Colonic mucosa (tissue), 4 donors: Measurements from ENCODE around the gene MS4A5. TPM values are rescaled to one million over a fixed set of nuclear protein-coding genes. Genes with fewer than 3 reads are reported as not detected.

Source experiments
- DNase-seq: peaks from one replicate; pipeline ENCODE4 v3.0.0-alpha.2; 2020
- H3K27ac ChIP-seq: fragments of 200-600 bp; one replicate; pipeline ENCODE4 v1.8.0; 2021
- H3K27me3 ChIP-seq: fragments of 200-600 bp; one replicate; pipeline ENCODE4 v1.8.0; 2021
- H3K36me3 ChIP-seq: fragments of 200-600 bp; one replicate; pipeline ENCODE4 v1.8.0; 2021
- H3K4me1 ChIP-seq: fragments of 200-600 bp; one replicate; pipeline ENCODE4 v1.8.0; 2021; ENCODE audit warnings: mild to moderate bottlenecking
- H3K4me3 ChIP-seq: fragments of 200-600 bp; one replicate; pipeline ENCODE4 v1.8.0; 2021
- H3K9ac ChIP-seq, 2 donors: one replicate each; pipeline ENCODE4 v1.7.0; 2013; ENCODE audit warnings: control low read depth in 2 of 2, low read depth in 2 of 2, low read length in 2 of 2
- H3K9me3 ChIP-seq: fragments of 200-600 bp; one replicate; pipeline ENCODE4 v1.8.0; 2021
- intact Hi-C: fragments of 100-400 bp; cut with DNase I; formaldehyde crosslinking; loops from one replicate; pipeline ENCODE4 v1.14.1; 2022
- total RNA-seq, 2 donors: library from RNA; stranded (reverse); fragmentation: NEBNext Ultra II Directional in 1 of 2; extraction: Animal tissue kit (Norgen Biotek cat#: 25700) in 1 of 2; gene quantifications; one replicate each; pipeline ENCODE4 v1.2.1, GENCODE V29; 2021
- TF ChIP-seq, protein P1 (sequence below): fragments of 200-600 bp; IDR thresholded peaks from one replicate; pipeline ENCODE4 v1.8.0; 2022; ENCODE audit warnings: antibody characterized with exemption, mild to moderate bottlenecking
- donor health status: healthy.
- donor health status: DM: no; HTN: no; CAD: no.
- donor health status: DM: no; HTN: no; CAD: no.

Gene MS4A5
- total RNA-seq: not detected

DNA sequence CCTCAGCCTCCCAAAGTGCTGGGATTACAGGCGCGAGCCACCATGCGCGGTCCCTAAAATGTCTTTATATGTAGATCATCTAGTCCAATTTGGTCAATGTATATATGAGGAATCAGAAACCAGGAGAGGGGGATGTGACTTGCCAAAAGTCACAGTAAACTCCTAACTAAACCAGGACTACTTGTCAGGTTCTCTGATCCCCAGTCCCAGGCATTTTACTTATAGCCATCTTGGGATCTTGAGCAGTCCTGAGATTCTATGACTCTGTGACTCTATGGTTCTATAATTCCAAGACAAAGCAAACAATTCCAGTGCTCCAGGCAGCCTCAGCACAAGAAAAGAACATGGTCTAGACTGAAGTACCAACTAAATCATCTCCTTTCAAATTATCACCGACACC lies at the start of gene MS4A5:
Gene MS4A5, plus strand, starts transcription at position 301 of the 400 bp plus-strand sequence. CDS start 103 bp downstream, outside the sequence.
- H3K27ac ChIP-seq: no peak within 1 kb of the TSS
- TF ChIP-seq, protein P1, sequence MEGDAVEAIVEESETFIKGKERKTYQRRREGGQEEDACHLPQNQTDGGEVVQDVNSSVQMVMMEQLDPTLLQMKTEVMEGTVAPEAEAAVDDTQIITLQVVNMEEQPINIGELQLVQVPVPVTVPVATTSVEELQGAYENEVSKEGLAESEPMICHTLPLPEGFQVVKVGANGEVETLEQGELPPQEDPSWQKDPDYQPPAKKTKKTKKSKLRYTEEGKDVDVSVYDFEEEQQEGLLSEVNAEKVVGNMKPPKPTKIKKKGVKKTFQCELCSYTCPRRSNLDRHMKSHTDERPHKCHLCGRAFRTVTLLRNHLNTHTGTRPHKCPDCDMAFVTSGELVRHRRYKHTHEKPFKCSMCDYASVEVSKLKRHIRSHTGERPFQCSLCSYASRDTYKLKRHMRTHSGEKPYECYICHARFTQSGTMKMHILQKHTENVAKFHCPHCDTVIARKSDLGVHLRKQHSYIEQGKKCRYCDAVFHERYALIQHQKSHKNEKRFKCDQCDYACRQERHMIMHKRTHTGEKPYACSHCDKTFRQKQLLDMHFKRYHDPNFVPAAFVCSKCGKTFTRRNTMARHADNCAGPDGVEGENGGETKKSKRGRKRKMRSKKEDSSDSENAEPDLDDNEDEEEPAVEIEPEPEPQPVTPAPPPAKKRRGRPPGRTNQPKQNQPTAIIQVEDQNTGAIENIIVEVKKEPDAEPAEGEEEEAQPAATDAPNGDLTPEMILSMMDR: no peak
- H3K4me3 ChIP-seq: no peak within 1 kb of the TSS
- no peaks in the 10 kb centered on the region for H3K4me1 ChIP-seq
- H3K9me3 ChIP-seq: no peaks in the 10 kb centered on the region
- H3K36me3 ChIP-seq: no peaks in the 10 kb centered on the region
- no peaks in the 10 kb centered on the region for H3K27me3 ChIP-seq
- no peak for DNase-seq
- no peak within 1 kb of the TSS for H3K9ac ChIP-seq
- intact Hi-C loops: no loop called here

DNA sequence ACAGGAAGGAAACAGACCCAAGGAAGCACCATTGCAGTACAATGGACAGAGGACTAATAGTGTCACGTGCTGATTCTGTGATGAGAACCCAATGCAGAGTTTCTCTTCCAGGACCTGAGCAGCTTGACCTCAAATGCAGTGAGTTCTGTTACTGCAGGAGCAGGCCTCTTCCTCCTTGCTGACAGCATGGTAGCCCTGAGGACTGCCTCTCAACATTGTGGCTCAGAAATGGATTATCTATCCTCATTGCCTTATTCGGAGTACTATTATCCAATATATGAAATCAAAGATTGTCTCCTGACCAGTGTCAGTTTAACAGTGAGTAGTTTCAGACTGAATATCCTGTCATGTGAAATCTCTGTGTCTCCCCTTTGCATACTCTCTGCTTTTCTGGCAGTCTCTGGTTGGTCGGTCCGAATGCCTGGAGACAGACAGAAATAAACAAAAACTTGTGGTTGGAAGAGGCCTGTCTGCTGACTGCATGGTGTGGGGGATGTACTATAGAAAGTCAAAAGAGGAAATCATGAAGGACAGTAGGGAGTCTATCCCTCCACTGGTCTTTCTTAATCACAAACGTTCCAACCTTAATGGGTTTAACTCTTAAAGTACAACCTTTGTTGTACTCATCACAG lies 40.0 kb upstream of the MS4A5 start:
- H3K27me3 ChIP-seq: no peaks in the 10 kb centered on the region
- DNase-seq: no peak
- no peaks in the 10 kb centered on the region for H3K36me3 ChIP-seq
- TF ChIP-seq, protein P1: no peak
- H3K4me3 ChIP-seq: no peak overlapping the region
- intact Hi-C loops: no loop called here
- H3K9ac ChIP-seq: no peak overlapping the region
- H3K27ac ChIP-seq: peak overlapping the region; percentile 3
- no peaks in the 10 kb centered on the region for H3K4me1 ChIP-seq
- no peaks in the 10 kb centered on the region for H3K9me3 ChIP-seq

DNA sequence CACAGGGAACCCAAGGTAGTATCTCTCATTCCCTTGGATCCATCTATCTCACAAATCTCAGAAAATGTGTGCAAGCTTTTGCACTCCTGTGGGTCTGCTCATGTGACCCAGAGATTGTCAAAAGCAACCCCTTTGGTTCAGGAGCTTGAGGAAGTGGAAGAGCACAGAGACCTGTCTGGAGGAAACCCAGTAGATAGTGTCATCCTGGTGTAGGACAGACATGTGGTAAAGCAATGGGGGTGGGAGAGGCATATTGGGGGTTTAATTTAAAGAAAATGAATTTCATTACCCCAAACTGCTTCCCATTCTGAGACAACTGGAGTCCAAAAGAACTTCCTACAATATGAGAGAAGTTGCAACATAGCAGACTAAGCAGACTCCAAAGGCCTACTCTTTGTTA lies 39.0 kb upstream of the MS4A5 start:
- H3K27me3 ChIP-seq: no peaks in the 10 kb centered on the region
- H3K4me1 ChIP-seq: no peaks in the 10 kb centered on the region
- no peaks in the 10 kb centered on the region for H3K36me3 ChIP-seq
- intact Hi-C loops: no loop called here
- no peak overlapping the region for H3K9ac ChIP-seq
- H3K4me3 ChIP-seq: no peak overlapping the region
- H3K27ac ChIP-seq: no peak overlapping the region
- no peaks in the 10 kb centered on the region for H3K9me3 ChIP-seq
- no peak for DNase-seq
- TF ChIP-seq, protein P1: no peak

- Histone ChIP-seq H3K4me1 (no peaks in the 10 kb centered on the region), H3K9ac (no peak overlapping the region), H3K9me3 (no peaks in the 10 kb centered on the region), H3K27ac (no peak overlapping the region), H3K4me3 (no peak overlapping the region), H3K36me3 (no peaks in the 10 kb centered on the region), H3K27me3 (no peaks in the 10 kb centered on the region)
- TF ChIP-seq, protein P1: no peak
- intact Hi-C loops: no loop called here
- no peak for DNase-seq
Measured at GRCh38 chr11:60392361-60392760, 37.0 kb upstream of the MS4A5 start.

- TF ChIP-seq, protein P1: no peak
- no peak for DNase-seq
- Histone ChIP-seq H3K27me3 (no peaks in the 10 kb centered on the region), H3K27ac (no peak overlapping the region), H3K9ac (no peak overlapping the region), H3K36me3 (no peaks in the 10 kb centered on the region), H3K9me3 (no peaks in the 10 kb centered on the region), H3K4me3 (no peak overlapping the region), H3K4me1 (no peaks in the 10 kb centered on the region)
- intact Hi-C loops: no loop called here
Measured at GRCh38 chr11:60393016-60393415, 36.4 kb upstream of the MS4A5 start.
